Measurements from ENCODE around the gene TNNI2.

TNNI2 gene

GRCh38 chr11:1854132-1854948, 15.6 kb downstream of the TNNI2 start:
- TF ChIP-seq, protein P1, sequence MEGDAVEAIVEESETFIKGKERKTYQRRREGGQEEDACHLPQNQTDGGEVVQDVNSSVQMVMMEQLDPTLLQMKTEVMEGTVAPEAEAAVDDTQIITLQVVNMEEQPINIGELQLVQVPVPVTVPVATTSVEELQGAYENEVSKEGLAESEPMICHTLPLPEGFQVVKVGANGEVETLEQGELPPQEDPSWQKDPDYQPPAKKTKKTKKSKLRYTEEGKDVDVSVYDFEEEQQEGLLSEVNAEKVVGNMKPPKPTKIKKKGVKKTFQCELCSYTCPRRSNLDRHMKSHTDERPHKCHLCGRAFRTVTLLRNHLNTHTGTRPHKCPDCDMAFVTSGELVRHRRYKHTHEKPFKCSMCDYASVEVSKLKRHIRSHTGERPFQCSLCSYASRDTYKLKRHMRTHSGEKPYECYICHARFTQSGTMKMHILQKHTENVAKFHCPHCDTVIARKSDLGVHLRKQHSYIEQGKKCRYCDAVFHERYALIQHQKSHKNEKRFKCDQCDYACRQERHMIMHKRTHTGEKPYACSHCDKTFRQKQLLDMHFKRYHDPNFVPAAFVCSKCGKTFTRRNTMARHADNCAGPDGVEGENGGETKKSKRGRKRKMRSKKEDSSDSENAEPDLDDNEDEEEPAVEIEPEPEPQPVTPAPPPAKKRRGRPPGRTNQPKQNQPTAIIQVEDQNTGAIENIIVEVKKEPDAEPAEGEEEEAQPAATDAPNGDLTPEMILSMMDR (IDR thresholded peaks at IDR 0.05) = no peak

- TF ChIP-seq, protein P1 (IDR thresholded peaks at IDR 0.05) = no peak
Measured at GRCh38 chr11:1854949-1855885, 16.4 kb downstream of the TNNI2 start.

- TF ChIP-seq, protein P1 (IDR thresholded peaks at IDR 0.05) = no peak
Measured at GRCh38 chr11:1855886-1856265, 17.1 kb downstream of the TNNI2 start.

DNA sequence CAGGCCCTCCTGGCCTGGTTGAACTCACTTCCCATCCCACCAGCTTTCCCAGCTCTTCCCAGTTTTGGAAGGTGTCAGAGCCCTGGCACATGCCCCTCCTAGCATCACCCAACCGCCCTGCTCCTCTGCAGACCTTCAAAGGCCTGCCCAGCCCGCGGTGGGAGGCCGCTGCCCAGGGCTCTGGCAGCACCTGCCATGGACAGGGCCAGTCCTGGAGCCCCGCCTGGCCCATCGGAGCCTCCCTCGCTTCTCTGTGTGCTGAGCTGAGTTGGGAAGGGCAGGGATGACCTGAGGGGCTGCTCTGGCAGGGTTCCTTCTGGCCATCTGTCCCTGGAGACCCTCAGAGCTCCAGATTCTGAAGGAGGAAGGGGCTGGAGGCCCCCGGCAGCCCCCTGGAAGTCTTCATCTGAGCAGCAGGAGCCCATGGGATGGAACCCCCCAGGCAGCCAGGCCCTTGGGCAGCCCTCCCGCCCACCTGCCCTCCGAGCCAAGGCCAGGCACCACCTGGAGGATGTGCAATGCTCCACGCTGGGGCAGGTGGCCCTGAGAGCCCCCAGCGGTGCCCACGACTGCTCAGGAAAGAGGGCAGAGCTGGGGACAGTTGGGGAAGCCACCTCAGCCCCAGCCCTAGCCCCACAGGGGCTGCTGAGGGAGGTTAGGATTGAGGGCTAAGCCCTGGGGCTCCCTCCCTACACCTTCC, 17.7 kb downstream of the TNNI2 start:
- TF ChIP-seq, protein P1 (IDR thresholded peaks at IDR 0.05) = no peak

- TF ChIP-seq, protein P1 (IDR thresholded peaks at IDR 0.05) = no peak
Measured at GRCh38 chr11:1857064-1857463, 18.3 kb downstream of the TNNI2 start.

DNA sequence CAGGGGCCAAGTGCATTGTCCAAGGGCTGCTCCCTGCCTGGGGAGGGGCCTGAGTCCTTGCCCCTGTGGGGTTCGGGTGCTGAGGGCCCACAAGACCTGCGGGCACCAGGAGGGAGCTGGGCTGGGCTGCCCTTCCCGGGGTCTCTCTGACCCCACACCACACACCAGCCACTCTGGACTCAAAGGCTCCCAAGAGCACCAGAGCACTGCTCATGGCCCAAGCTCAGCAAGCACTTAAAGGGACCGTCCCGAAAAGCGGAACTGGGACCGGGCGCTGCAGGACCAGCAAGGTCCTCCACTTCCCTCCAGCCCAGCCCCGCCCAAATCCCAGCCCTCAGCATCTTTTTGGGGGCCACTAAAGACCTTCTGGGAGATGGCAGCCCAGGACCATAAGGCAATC, 19.4 kb downstream of the TNNI2 start:
- TF ChIP-seq, protein P1 (IDR thresholded peaks at IDR 0.05) = no peak

GRCh38 chr11:1858576-1858975, 19.8 kb downstream of the TNNI2 start:
- TF ChIP-seq, protein P1 (IDR thresholded peaks at IDR 0.05) = no peak
